CD4-positive, alpha-beta T cell (primary cell): ENCODE results near the gene MYO15B. TPM values are rescaled to one million over a fixed set of nuclear protein-coding genes. Genes with fewer than 3 reads are reported as not detected.

Experiments used
- ATAC-seq: fragments of 200-7000 bp; cut with Tn5 transposase; one replicate; pipeline ENCODE4 v1.10.0; 2022; ENCODE audit warnings: mild to moderate bottlenecking; ENCODE audit not compliant: poor library complexity
- CTCF ChIA-PET: fragments of 350-600 bp; sonication (Branson Sonifier 250); formaldehyde crosslinking; loops from one replicate; lab custom pipeline; 2021; ENCODE audit warnings: antibody characterized with exemption, inconsistent platforms; lab: Charles Lee
- POLR2A ChIA-PET: fragments of 350-600 bp; sonication (Branson Sonifier 250); formaldehyde crosslinking; loops from one replicate; lab custom pipeline; 2021; ENCODE audit warnings: antibody characterized with exemption, inconsistent platforms; lab: Charles Lee
- DNase-seq, 14 experiments: peaks; one replicate each; pipeline ENCODE4 v3.0.0-alpha.2; 2013 to 2020; ENCODE audit warnings: mixed read lengths in 2 of 14
- H3K27ac ChIP-seq, 2 donors: one replicate each; pipeline versions ENCODE4 v1.5.1 to v1.7.0; 2013; ENCODE audit warnings: low read length in 2 of 2, low read depth in 1 of 2, mild to moderate bottlenecking in 1 of 2
- H3K27me3 ChIP-seq, 2 experiments: 1 replicate in 1 of 2; 2 replicates in 1 of 2; pipeline versions ENCODE4 v1.6.1 to v1.7.0; 2013; ENCODE audit warnings: low read length in 2 of 2, control low read depth in 1 of 2, mild to moderate bottlenecking in 1 of 2, moderate library complexity in 1 of 2; ENCODE audit not compliant: insufficient read depth in 2 of 2, control insufficient read depth in 1 of 2
- H3K36me3 ChIP-seq: one replicate; pipeline ENCODE4 v1.6.1; 2013; ENCODE audit warnings: low read length, control low read depth; ENCODE audit not compliant: insufficient read depth
- H3K4me1 ChIP-seq: one replicate; pipeline ENCODE4 v1.6.1; 2013; ENCODE audit warnings: low read length, control low read depth; ENCODE audit not compliant: insufficient read depth
- H3K4me3 ChIP-seq: one replicate; pipeline ENCODE4 v1.5.1; 2013; ENCODE audit warnings: mild to moderate bottlenecking, low read length, moderate library complexity
- H3K9me3 ChIP-seq, 2 experiments: 1 replicate in 1 of 2; 2 replicates in 1 of 2; pipeline versions ENCODE4 v1.6.1 to v1.7.0; 2013; ENCODE audit warnings: low read length in 2 of 2, mild to moderate bottlenecking in 2 of 2, control low read depth in 1 of 2, moderate library complexity in 1 of 2; ENCODE audit not compliant: control insufficient read depth in 1 of 2, insufficient read depth in 1 of 2
- H3K27ac Mint-ChIP-seq: one replicate; pipeline ENCODE4 v1.8.0; 2020; ENCODE audit warnings: mixed read lengths
- H3K27me3 Mint-ChIP-seq: one replicate; pipeline ENCODE4 v1.8.0; 2021; ENCODE audit warnings: mixed read lengths
- H3K36me3 Mint-ChIP-seq: one replicate; pipeline ENCODE4 v1.8.0; 2021; ENCODE audit warnings: low read depth, mixed read lengths
- H3K4me1 Mint-ChIP-seq: one replicate; pipeline ENCODE4 v1.8.0; 2021; ENCODE audit warnings: low read depth, mixed read lengths
- H3K4me3 Mint-ChIP-seq: one replicate; pipeline ENCODE4 v1.8.0; 2020; ENCODE audit warnings: mild to moderate bottlenecking, mixed read lengths
- H3K9me3 Mint-ChIP-seq: one replicate; pipeline ENCODE4 v1.8.0; 2020; ENCODE audit warnings: mixed read lengths
- intact Hi-C, 2 experiments: fragments of 100-400 bp; cut with DNase I in 1 of 2; cut with micrococcal nuclease in 1 of 2; formaldehyde crosslinking; loops; one replicate each; pipeline versions ENCODE4 v1.15.1 to v1.9.0; 2023 to 2025; cut with DNase I, micrococcal nuclease
- total RNA-seq, 174 experiments: library from RNA in 2 of 174; stranded (reverse) in 2 of 174; gene quantifications; one replicate each; pipeline ENCODE4 v1.2.3 and lab custom pipeline; 2021 to 2026
- TF ChIP-seq, protein P1 (sequence below): fragments of 200-600 bp; IDR thresholded peaks from one replicate; pipeline ENCODE4 v1.8.0; 2022; ENCODE audit warnings: antibody characterized with exemption, mild to moderate bottlenecking

Gene MYO15B
- total RNA-seq, 2 experiments from 2014 or later = 202 to 209 TPM

DNA sequence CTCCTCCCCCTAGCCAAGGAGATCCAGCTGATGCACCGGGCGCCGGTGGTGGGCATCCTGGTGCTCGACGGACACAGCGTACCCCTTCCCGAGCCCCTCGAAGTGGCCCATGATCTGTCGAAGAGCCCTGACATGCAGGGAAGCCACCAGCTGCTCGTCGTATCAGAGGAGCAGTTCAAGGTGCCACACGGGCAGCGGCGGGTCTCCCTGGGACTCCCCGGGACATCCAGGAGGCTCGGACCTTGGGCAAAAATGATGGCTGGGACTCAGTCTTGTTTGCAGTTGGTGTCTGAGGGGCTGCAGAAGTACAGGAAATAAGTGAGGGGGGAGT is 15.8 kb upstream of the MYO15B start:
- Histone ChIP-seq H3K4me3 (no peak overlapping the region), H3K36me3 (peaks cover 10% of the 10 kb centered on the region), H3K27ac (no peak overlapping the region), H3K9me3 (no peaks in the 10 kb centered on the region), H3K27me3 (no peaks in the 10 kb centered on the region), H3K4me1 (peaks cover 6% of the 10 kb centered on the region)
- no peak for DNase-seq
- Mint-ChIP-seq H3K9me3 (no peaks in the 10 kb centered on the region), H3K27me3 (no peaks in the 10 kb centered on the region), H3K4me3 (no peak overlapping the region), H3K27ac (no peak overlapping the region), H3K4me1 (no peaks in the 10 kb centered on the region), H3K36me3 (no peaks in the 10 kb centered on the region)
- intact Hi-C loops = no loop called here
- ATAC-seq = no peak
- CTCF ChIA-PET = no interaction called here
- TF ChIP-seq, protein P1, sequence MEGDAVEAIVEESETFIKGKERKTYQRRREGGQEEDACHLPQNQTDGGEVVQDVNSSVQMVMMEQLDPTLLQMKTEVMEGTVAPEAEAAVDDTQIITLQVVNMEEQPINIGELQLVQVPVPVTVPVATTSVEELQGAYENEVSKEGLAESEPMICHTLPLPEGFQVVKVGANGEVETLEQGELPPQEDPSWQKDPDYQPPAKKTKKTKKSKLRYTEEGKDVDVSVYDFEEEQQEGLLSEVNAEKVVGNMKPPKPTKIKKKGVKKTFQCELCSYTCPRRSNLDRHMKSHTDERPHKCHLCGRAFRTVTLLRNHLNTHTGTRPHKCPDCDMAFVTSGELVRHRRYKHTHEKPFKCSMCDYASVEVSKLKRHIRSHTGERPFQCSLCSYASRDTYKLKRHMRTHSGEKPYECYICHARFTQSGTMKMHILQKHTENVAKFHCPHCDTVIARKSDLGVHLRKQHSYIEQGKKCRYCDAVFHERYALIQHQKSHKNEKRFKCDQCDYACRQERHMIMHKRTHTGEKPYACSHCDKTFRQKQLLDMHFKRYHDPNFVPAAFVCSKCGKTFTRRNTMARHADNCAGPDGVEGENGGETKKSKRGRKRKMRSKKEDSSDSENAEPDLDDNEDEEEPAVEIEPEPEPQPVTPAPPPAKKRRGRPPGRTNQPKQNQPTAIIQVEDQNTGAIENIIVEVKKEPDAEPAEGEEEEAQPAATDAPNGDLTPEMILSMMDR = no peak
- POLR2A ChIA-PET = no interaction called here

DNA sequence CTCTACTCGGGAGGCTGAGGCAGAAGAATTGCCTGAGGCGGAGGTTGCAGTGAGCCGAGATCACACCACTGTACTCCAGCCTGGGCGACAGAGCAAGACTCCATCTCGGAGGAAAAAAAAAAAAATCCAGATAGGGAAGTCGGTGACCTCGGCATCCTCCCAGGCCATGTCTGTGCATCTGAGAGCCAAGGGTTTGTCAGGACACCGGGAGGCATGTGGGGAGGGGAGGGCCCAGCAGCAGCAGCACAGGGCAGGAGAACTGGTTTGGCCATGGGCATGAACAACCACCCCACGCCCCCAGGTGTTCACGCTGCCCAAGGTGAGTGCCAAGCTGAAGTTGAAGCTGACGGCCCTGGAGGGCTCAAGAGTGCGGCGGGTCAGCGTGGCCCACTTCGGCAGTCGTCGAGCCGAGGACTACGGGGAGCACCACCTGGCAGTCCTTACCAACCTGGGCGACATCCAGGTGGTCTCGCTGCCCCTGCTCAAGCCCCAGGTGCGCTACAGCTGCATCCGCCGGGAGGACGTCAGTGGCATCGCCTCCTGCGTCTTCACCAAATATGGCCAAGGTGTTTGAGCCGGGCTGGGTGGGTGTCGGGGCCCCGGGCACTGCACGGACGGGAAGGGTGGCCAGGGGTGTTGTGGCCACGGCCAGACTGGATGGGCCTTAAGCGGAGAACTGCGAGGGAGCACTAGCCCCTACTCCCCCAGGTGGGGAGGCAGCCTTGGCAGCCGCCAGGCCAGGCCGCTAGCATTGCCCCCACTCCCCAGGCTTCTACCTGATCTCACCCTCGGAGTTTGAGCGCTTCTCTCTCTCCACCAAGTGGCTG is 14.7 kb upstream of the MYO15B start:
- no peaks in the 10 kb centered on the region for H3K27me3 ChIP-seq
- intact Hi-C loops = no loop called here
- DNase-seq (peak in 1 of 14 experiments; percentile 31), ATAC-seq (no peak)
- no peak overlapping the region for H3K27ac Mint-ChIP-seq
- POLR2A ChIA-PET = interaction anchor here (0.6 kb wide), 1 partner anchor 459 kb away, joined by 4 read pairs; no protein-coding TSS in a partner anchor
- H3K4me1 Mint-ChIP-seq = no peaks in the 10 kb centered on the region
- H3K36me3 ChIP-seq = peaks cover 10% of the 10 kb centered on the region
- no peak overlapping the region for H3K4me3 ChIP-seq
- H3K4me3 Mint-ChIP-seq = no peak overlapping the region
- H3K9me3 Mint-ChIP-seq = no peaks in the 10 kb centered on the region
- H3K27me3 Mint-ChIP-seq = no peaks in the 10 kb centered on the region
- no peaks in the 10 kb centered on the region for H3K36me3 Mint-ChIP-seq
- H3K4me1 ChIP-seq = peaks cover 6% of the 10 kb centered on the region
- CTCF ChIA-PET = no interaction called here
- TF ChIP-seq, protein P1 = no peak
- no peaks in the 10 kb centered on the region for H3K9me3 ChIP-seq
- no peak overlapping the region for H3K27ac ChIP-seq

DNA sequence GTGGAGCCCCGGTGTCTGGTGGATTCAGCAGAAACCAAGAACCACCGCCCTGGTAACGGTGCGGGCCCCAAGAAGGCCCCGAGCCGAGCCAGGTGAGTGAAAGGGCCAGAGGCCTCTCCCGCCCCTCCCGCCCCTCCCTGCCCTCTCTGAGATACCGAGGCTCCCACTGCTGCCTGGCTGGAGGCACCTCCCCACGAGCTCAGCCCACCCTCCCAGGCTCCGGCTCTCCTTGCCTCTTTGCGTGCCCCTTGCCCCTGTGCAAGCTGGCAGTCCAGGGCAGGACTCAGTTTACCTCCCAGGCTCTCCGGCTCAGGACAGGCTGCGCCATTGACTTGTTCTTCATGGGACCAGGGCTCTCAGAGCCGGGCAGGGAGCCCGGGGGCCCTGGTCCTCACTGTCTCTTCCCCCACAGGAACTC is 14.1 kb upstream of the MYO15B start:
- TF ChIP-seq, protein P1 = no peak
- intact Hi-C loops = no loop called here
- Histone ChIP-seq H3K27me3 (no peaks in the 10 kb centered on the region), H3K36me3 (peaks cover 10% of the 10 kb centered on the region), H3K4me1 (peaks cover 6% of the 10 kb centered on the region), H3K27ac (no peak overlapping the region), H3K4me3 (no peak overlapping the region), H3K9me3 (no peaks in the 10 kb centered on the region)
- H3K36me3 Mint-ChIP-seq = no peaks in the 10 kb centered on the region
- CTCF ChIA-PET = no interaction called here
- POLR2A ChIA-PET = no interaction called here
- H3K4me3 Mint-ChIP-seq = no peak overlapping the region
- ATAC-seq (no peak), DNase-seq (no peak)
- no peaks in the 10 kb centered on the region for H3K4me1 Mint-ChIP-seq
- H3K9me3 Mint-ChIP-seq = no peaks in the 10 kb centered on the region
- no peak overlapping the region for H3K27ac Mint-ChIP-seq
- H3K27me3 Mint-ChIP-seq = no peaks in the 10 kb centered on the region
